GM12878 (cell line): ENCODE measurements around the gene FAM200A. TPM values are rescaled to one million over a fixed set of nuclear protein-coding genes. Genes with fewer than 3 reads are reported as not detected.

ENCODE experiments used
- ATAC-seq: fragments of 200-7000 bp; cut with Tn5 transposase; 3 replicates; pipeline ENCODE4 v1.9.1; 2020; ENCODE audit warnings: mild to moderate bottlenecking, moderate library complexity
- BruUV-seq: library from RNA; stranded (reverse); fragments of 400-500 nt; replicated peaks from 2 replicates; lab custom pipeline; 2021; lab: Mats Ljungman, UMichigan
- CTCF ChIA-PET: fragments of 300-600 bp; sonication (Branson Sonifier 250); formaldehyde crosslinking; extraction: SDS; loops from one replicate; lab custom pipeline; 2021; ENCODE audit warnings: inconsistent platforms; lab: Yijun Ruan, JAX
- POLR2A ChIA-PET: fragments of 350-600 bp; formaldehyde crosslinking; extraction: SDS; loops from one replicate; lab custom pipeline; 2021; ENCODE audit warnings: inconsistent platforms; lab: Charles Lee
- RAD21 ChIA-PET: fragments of 300-600 bp; sonication (Branson Sonifier 250); formaldehyde crosslinking; loops from one replicate; lab custom pipeline; 2023; ENCODE audit warnings: antibody characterized with exemption; ENCODE audit not compliant: unreplicated experiment; lab: Charles Lee
- SMC1A ChIA-PET: fragments of 300-600 bp; sonication (Branson Sonifier 250); formaldehyde crosslinking; loops from one replicate; lab custom pipeline; 2023; ENCODE audit not compliant: unreplicated experiment, uncharacterized antibody; lab: Charles Lee
- DNase-seq: peaks from one replicate; pipeline ENCODE4 v3.0.0-alpha.2; 2011; ENCODE audit warnings: low read depth, low spot score
- FAIRE-seq: peaks from 3 replicates; lab custom pipeline; 2011; peaks lifted over from hg19 to GRCh38; lab: Jason Lieb, UNC
- H2AFZ ChIP-seq: 2 replicates; pipeline ENCODE4 v1.6.0; 2011; ENCODE audit warnings: low read depth, low read length, control low read depth; ENCODE audit not compliant: control insufficient read depth
- H3K27ac ChIP-seq: 2 replicates; pipeline ENCODE4 v1.5.1; 2011; ENCODE audit warnings: control low read depth; ENCODE audit not compliant: control insufficient read depth, insufficient read depth
- H3K27me3 ChIP-seq, 2 experiments: replicated peaks in 1 of 2; 2 replicates each; pipeline versions ENCODE4 v1.6.0 to v1.6.1; 2011; ENCODE audit warnings: low read length in 1 of 2; ENCODE audit not compliant: control insufficient read depth in 2 of 2, insufficient read depth in 2 of 2
- H3K36me3 ChIP-seq, 2 experiments: 2 replicates each; pipeline ENCODE4 v1.5.1; 2011; ENCODE audit warnings: low read length in 1 of 2; ENCODE audit not compliant: control insufficient read depth in 2 of 2, insufficient read depth in 2 of 2
- H3K4me1 ChIP-seq: 2 replicates; pipeline ENCODE4 v1.6.1; 2011; ENCODE audit warnings: mild to moderate bottlenecking, low read length, moderate library complexity, mixed read lengths; ENCODE audit not compliant: control insufficient read depth, insufficient read depth
- H3K4me2 ChIP-seq: 2 replicates; pipeline ENCODE4 v1.6.0; 2011; ENCODE audit warnings: control low read depth; ENCODE audit not compliant: control insufficient read depth, insufficient read depth
- H3K4me3 ChIP-seq: fragments of 200-600 bp; sonication (generic); 2 replicates; pipeline ENCODE4 v1.5.1; 2016
- H3K79me2 ChIP-seq: 2 replicates; pipeline ENCODE4 v1.6.0; 2011; ENCODE audit warnings: low read length; ENCODE audit not compliant: control insufficient read depth, insufficient read depth
- H3K9ac ChIP-seq: 2 replicates; pipeline ENCODE4 v1.8.0; 2011; ENCODE audit warnings: low read length, control low read depth, mixed read lengths; ENCODE audit not compliant: control insufficient read depth, insufficient read depth
- H3K9me3 ChIP-seq: replicated peaks from 3 replicates; pipeline ENCODE4 v1.5.1; 2011; ENCODE audit warnings: mild to moderate bottlenecking, low read length; ENCODE audit not compliant: control insufficient read depth, insufficient read depth
- H4K20me1 ChIP-seq: 2 replicates; pipeline ENCODE4 v1.6.0; 2011; ENCODE audit not compliant: control insufficient read depth, insufficient read depth
- E4F1 ChIP-seq: fragments of 450-650 bp; IDR thresholded peaks from 2 replicates; pipeline ENCODE4 v1.6.1; 2018; ENCODE audit warnings: borderline replicate concordance, mild to moderate bottlenecking; ENCODE audit not compliant: partially characterized antibody
- EP300 ChIP-seq, 2 experiments: fragments of 150-350 bp in 1 of 2; IDR thresholded peaks; 2 replicates each; pipeline ENCODE4 v1.6.1; 2011 to 2012; ENCODE audit warnings: low read depth in 2 of 2, low read length in 2 of 2, borderline replicate concordance in 1 of 2, improper control_type of control experiment in 1 of 2, inconsistent platforms in 1 of 2; ENCODE audit not compliant: control insufficient read depth in 1 of 2
- EZH2 ChIP-seq: IDR thresholded peaks from 2 replicates; pipeline ENCODE4 v1.6.1; 2012; ENCODE audit warnings: low read depth, mild to moderate bottlenecking, control low read depth, inconsistent platforms, low read length, borderline replicate concordance; ENCODE audit not compliant: control insufficient read depth
- ZBTB11 ChIP-seq: fragments of 450-650 bp; formaldehyde crosslinking; IDR thresholded peaks from 2 replicates; pipeline ENCODE4 v1.5.0; 2022; ENCODE audit warnings: mild to moderate bottlenecking, missing genetic modification characterization
- WGBS: methylation state at CpG from one replicate; pipeline ENCODE4 v1.1.6; 2016; ENCODE audit warnings: low lambda C conversion rate; ENCODE audit not compliant: insufficient replicate concordance, insufficient coverage; ENCODE audit errors: missing lambda C conversion rate; 5-methylcytosine and 5-hydroxymethylcytosine counted together
- in situ Hi-C: fragments of 300-500 bp; cut with MboI; formaldehyde crosslinking; loops from 9 replicates; pipeline ENCODE4 v1.14.3; 2018; ENCODE audit warnings: mixed read lengths
- intact Hi-C: fragments of 100-400 bp; cut with micrococcal nuclease; formaldehyde crosslinking; loops from one replicate; pipeline ENCODE4 v1.14.2; 2022; ENCODE audit not compliant: unreplicated experiment
- polyA plus RNA-seq, 11 experiments: library from polyadenylated mRNA; depleted of rRNA in 4 of 11; unstranded in 6 of 11; stranded (reverse) in 5 of 11; fragments of >200 nt; fragmentation: Nextera tagmentation in 4 of 11; fragmentation: Illumina TruSeq in 1 of 11; extraction: Ambion mirVana in 4 of 11; extraction: Trizol in 1 of 11; gene quantifications; 1 replicate in 1 of 11; 2 replicates in 10 of 11; pipeline versions ENCODE4 v1.2.1 to v1.2.3, GENCODE V29; 2011 to 2016; ENCODE audit warnings: inconsistent platforms in 2 of 11, missing spikeins in 2 of 11, low read depth in 1 of 11
- total RNA-seq, 4 experiments: library from RNA; depleted of rRNA in 3 of 4; stranded (reverse); fragments of >200 nt in 3 of 4; fragmentation: Illumina TruSeq in 1 of 4; extraction: Trizol in 1 of 4; gene quantifications; 2 replicates each; pipeline versions ENCODE4 v1.2.1 to v1.2.3, GENCODE V29; 2013 to 2021

FAM200A gene
- total and polyA plus RNA-seq, 10 of the 15 experiments (the other 5 are each of a cell fraction or from before 2014, with no cell fraction given), result 2.7 to 9.0 (median 6.5) TPM

GRCh38 chr7:99541212-99541611 lies 10.7 kb downstream of the FAM200A start:
- Histone ChIP-seq H2AFZ (no peak overlapping the region), H3K79me2 (no peaks in the 10 kb centered on the region), H4K20me1 (no peaks in the 10 kb centered on the region), H3K27me3 (no peaks in the 10 kb centered on the region), H3K4me1 (no peaks in the 10 kb centered on the region), H3K27ac (no peak overlapping the region), H3K4me3 (no peak overlapping the region), H3K9ac (no peak overlapping the region), H3K4me2 (no peak overlapping the region), H3K36me3 (no peaks in the 10 kb centered on the region), H3K9me3 (peaks cover 6% of the 10 kb centered on the region; the same call in 2 of the 3 replicates)
- intact Hi-C loops, result no loop called here
- TF ChIP-seq E4F1, result no peak
- TF ChIP-seq ZBTB11 (CRISPR knock-in tag), result no peak
- no peak for TF ChIP-seq EZH2
- TF ChIP-seq EP300 (IDR thresholded peaks at IDR 0.05; ENCODE audit: borderline replicate concordance in 1 of 2, control insufficient read depth in 1 of 2, low read depth in 2 of 2, low read length in 2 of 2), result no peak
- ChIA-PET CTCF (no interaction called here), POLR2A (interaction anchor here (0.6 kb wide), 2 partner anchors 11 to 1159 kb away, joined by 3 to 7 read pairs; partner anchors contain the start of gene FAM200A), SMC1A (interaction anchor here (1.2 kb wide), 1 partner anchor 76 kb away, joined by 3 read pairs; no protein-coding TSS in a partner anchor), RAD21 (no interaction called here)
- in situ Hi-C loops, result no loop called here
- WGBS, result 80% methylated on average over 9 of the region's 9 CpGs
- no TSS peak for BruUV-seq
- FAIRE-seq (no peak), ATAC-seq (no peak), DNase-seq (no peak)
